Activated CD8-positive, alpha-beta memory T cell treated with anti-CD3 and anti-CD28 coated beads, Interleukin-2, amount 50 U/mL, for 24 hours (primary cell): Measurements from ENCODE around the gene DIAPH2.

Experiments
- DNase-seq: peaks from one replicate; pipeline ENCODE4 v3.0.0-alpha.2; 2020; ENCODE audit errors: extremely low read depth

The DIAPH2 gene

DNA sequence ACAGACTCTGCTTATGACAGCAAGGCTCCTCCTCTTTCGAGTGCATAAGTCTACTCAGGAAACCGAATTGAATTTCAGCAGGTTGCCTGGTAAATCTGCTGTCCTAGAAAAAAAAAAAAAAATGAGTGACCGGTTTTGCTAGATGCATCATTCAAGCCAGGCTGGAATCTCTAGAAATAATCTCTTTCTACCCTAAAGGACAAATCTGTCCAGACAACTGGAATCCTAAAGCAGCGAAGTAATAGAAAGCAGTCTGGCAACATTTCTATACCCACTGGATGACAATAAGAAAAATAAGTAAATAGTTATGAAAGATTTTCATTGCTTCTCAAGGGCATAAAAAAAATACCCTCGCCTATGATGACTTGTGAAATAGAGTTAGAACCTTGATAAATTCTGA lies 902.5 kb downstream of the DIAPH2 start:
- no peak for DNase-seq

DNA sequence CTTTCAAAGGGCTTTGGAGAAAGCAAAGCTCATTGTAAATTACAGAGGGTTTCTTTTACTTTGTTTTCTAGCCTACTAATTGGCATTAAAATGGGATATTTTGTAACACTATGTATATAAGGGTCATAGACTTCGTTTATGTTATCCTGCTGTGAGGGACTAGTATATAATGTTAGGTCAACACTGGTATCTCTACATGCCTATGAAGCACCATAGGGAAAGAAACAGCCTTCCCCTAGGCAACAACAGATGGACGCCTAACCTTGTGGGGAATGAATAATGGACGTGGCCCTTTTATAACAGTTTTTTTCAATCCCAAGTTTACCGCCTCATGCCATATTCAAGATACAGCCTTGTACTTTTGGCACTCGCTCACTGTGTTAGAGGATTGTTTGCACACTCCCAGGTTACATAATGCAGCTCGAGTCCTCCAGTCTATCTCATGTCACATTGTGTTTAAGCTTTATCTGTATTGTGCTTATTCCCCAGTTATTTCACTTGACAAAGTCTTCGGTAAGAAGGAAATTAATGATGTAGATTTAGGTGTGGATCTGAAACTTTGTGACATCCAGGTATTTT lies 910.1 kb downstream of the DIAPH2 start:
- no peak for DNase-seq

DNA sequence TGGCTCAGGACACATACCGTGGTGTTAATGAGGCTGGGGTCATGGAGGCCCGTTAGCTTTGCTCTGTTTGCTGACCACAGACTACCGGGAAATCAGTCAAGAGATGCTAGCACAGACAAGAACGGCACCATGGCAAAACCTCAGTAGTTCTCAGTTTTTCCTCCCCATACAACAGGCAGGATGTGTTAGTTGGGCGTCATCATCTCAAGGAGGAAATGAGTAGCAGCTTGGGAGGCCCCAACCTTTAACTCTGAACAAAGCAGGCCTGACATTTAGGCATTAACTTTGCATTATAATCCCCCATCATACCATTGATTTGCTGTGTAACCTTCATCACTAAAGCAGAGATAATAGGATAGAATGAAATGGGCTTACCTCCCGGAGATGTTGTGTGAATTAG lies 913.3 kb downstream of the DIAPH2 start:
- DNase-seq, result no peak

DNA sequence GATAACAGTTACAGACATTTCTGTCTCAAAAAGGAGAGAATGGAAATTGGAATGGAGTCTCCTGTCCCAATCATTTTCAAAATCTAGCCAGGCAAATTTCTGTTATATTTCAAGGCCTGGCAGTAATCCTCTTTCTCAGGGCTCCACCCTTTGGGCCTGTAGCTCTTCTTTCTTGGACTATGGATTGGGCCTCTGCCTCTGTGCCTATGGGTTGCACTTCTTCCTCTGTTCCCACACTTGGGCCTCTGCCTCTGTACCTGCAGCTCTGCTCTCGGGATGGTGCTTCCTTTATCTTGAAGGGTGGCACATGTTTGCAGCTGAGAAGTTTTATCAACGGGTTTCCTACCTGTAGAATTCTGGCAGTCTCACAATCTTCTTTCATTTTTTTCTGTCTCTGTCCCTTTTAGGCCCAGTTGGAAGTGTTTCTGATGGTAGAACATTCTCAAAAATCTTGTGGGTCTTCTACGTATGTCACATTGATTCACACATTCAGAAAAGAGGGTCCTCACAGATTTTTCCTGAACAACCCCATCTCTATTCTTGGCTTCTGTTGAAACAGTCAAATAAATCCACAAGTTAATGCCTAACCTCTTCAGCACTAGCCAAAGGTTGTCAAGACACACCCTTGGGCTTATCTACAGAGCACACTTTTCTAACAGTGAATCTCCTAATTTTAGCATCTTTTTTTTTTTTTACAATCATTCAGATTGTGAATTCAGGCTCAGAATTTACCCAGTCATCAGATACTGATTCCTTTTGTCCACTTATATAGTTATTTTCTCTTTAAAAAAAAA lies 918.0 kb downstream of the DIAPH2 start:
- DNase-seq, result no peak

DNA sequence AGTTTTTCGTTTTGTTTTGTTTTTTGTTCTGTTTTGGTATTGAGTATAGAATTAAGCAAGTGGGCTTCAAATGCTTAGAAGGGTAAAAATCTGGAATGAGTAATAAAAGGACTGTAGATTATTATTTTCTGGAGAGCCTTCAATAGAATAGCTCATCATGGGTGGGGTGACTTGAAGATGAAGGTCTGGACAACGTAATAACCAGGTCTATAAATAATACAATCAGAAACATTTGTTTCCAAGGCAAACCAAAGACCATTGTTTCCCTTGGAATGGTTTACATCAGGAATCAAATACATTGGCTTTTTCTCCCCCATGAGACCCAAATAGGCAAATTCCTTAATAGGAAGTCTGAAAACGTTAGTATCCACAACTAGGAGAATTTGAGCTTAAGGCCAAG lies 920.6 kb downstream of the DIAPH2 start:
- DNase-seq, result no peak

DNA sequence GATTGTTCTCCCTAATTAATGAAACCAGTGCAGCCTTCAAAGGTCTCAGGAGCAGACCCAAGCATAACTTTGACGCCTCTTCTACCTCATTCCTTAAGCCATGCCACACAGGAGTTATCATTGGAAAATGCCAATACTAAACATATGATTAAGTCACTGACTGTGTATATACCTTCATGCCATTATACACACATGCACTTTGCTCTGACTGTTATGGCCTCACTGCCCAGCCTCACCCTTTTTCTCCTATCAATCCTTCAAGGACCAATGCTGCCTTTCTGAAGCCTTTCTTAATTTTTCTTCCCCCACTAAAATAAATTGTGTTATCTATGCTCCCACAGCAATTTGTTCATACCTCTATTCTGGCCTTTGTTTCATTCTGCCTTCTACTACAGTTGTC lies 924.7 kb downstream of the DIAPH2 start:
- no peak for DNase-seq

DNA sequence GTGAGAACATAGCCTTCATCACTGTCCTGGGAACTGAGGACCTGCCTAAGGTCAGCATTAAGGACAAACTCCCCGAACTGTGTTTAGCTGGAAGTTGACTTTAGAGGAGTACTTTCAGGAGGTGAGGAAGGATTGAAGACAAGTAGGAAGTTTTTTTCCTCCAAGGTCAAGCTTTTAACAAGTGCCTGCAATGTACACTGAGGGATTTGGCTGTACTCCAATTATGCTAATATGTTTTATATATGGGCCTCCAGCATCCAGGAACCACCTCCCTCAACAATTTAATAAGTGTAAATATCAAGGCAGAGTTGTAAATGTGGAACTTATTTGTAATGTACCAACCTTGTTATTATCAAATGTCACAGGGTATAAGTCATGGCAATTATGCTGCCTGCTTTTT lies 925.3 kb downstream of the DIAPH2 start:
- DNase-seq, result no peak

DNA sequence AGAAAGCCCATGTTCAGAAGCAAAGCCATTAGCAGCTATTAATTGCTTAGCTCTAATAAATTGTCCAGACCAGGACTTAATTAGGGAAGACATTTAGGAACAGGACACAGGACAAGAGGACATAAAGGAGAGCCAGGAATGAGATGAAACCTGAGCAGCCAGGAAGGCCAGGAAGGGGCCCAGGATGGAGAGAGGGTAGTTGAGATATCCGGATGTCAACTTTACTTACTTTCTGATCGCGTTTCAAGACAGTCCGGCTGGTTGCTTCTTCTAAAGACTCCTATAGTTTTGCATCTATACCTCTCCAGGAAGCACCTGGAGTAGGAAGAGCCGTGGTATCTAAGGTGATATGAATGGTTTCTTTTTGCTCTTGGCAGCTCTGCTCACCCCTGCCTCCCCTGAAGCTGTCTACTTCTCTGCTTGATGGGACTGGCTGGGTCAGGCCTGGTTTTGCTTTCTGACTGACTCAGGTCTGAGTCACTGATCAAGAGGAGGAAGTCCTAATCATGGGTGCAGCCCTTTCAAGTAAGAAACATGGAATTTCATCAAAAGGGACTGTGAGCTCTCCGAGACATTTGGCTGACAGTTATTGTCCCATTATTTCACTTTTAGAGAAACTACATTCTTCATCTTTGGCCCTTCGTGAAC lies 932.4 kb downstream of the DIAPH2 start:
- DNase-seq, result no peak

DNA sequence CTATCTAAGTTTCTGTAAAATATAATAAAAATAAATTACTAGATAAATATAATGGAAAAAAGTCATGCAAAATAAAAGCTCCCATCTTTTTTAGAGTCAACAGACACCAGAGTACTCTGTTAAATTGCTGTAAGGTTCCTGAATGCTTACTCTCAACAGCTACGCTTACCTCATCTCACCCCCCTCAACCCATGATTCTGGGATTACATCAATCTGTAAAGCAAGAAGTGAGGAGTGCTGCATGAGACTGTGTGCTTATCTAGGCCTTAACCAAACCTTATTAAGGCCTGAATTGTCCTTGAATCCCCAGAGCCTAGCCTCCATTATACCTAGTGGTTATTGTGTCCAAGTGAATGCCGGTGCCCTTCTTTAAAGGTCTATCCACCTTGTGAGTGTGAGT lies 934.9 kb downstream of the DIAPH2 start:
- no peak for DNase-seq

DNA sequence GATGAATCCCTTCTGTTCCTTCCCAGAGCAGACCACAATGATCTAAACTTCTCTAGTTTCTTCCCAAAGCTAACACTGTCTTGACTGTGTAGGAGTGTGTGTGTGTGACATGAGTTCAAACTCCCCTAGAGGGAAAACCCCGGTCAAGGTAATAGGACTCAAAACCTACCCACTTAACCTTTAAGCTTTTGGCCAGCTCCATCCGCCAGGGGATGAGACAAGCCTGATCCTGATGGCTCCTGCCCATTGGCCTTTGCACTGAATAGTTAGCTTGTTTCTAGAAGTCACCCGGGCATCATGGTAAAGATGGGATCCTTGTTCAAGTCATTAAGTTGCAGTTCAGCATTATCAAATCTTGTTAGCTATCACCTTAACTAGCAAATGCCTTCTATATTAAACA lies 937.5 kb downstream of the DIAPH2 start:
- DNase-seq, result no peak

DNA sequence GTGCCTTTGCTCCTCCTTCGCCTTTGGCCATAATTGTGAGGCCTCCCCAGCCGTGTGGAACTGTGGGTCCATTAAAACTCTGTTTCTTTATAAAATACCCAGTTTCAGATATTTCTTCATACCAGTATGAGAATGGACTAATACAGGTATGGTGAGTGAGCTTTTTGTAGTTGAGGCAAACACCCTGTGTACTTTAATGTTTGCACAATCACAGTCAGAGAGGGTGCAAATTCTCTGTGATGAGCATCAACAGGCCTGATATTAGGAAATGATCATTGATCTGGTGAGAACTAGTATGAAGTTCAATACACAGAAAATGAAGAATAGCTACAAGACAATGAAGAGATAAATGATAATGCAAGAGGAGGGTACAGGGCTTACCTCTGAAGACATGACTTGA lies 943.7 kb downstream of the DIAPH2 start:
- no peak for DNase-seq

DNA sequence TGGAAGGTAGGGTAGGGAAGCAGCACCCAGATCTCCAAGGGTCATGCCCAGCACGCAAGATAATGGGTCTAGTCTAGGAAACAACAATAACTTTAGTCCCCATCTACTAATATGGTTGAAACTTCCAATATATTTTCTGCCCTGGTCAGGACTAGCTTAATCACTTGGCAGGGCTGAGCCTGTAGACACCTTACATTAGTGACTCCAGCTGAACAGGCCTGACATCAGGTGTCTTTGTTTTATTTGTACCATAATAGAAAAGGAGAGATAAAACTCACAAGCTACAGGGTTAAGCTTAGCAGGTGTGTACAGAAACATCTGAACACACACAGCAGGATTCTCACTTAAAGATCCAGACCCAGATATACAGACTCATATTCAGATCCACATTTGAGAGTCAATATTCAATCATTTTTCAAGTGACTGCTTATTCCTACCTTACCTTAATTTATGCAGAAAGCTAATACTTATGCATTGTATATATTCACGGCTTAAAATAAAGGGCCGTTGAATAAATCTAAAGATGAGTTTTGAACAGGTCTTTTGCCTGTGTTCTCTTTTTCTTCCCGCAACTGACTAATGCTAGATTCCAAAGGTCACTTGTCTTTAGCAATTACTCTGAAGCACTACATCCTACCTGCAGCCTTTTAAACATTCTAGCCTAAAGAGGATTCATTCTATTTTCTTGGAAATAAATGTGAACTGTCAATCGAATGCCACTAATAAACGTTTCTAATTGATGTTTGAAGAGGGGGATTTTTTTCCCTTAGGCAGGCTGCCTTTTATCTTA lies 944.4 kb downstream of the DIAPH2 start:
- no peak for DNase-seq

DNA sequence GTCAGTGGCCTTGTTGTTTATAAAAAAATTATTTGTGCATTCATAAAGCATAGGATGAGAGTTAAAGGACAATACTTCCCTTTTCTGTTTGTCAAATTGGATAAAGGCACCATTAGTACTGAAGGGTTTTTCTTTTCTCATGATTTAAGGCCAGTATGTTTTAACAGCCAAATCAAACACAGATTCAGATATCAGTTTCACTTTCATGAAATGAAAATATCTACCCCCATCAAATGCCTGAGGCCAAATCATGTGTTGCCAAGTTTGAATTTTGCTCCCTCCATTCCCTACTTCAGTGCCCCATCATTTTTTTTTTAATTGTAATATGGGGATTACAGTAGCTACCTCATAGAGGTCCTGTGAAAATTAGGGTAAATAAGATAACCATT lies 944.9 kb downstream of the DIAPH2 start:
- DNase-seq, result no peak

DNA sequence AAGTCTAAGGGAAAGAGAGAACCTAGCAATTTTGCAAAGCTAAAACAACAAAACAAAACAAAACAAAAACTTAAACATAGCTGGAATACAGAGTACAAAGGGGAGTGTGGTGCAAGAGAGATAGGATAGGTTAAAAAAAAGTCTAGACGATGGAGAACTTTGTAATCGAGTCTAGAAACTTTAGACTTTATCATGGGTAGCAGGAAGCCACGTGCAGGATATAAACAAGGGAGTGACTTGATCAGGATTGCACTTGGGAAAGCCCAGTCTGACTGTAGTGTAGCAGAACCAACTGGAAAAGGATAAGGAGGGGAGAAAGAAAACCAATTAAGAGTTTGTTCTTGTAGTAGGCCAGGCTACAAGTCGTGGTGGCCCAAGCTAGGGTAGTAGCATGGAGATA lies 949.2 kb downstream of the DIAPH2 start:
- DNase-seq, result no peak

DNA sequence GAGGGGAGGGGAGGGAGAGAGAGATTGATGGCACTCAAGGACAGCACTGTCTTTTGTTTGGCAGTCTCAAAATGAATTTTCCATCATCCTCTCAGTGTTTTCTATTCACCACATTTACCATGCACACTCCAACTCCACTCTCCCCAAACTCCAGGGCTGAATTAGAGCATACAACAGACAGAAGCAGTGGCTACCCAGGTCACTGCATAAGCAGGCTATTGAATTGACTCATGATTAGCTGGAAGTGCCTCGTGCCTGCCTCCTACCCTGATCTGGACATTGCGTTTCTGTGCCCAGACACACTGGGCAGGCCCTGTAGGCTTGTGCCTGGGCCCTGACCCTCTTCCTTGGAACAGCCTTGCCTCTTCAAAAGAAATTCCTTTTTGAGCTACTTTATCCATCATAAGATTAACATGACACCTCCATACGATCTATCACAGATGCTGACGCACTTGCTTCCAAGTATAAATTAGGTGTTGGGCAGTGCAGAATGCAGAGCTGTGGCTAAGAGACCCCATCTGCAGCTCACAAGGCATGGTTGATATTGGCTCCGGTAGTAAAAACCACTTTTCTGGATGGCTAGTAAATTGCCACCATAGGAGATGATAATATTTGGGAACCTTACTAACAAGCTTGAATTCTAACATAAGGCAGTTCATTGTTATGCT lies 952.0 kb downstream of the DIAPH2 start:
- DNase-seq, result no peak

DNA sequence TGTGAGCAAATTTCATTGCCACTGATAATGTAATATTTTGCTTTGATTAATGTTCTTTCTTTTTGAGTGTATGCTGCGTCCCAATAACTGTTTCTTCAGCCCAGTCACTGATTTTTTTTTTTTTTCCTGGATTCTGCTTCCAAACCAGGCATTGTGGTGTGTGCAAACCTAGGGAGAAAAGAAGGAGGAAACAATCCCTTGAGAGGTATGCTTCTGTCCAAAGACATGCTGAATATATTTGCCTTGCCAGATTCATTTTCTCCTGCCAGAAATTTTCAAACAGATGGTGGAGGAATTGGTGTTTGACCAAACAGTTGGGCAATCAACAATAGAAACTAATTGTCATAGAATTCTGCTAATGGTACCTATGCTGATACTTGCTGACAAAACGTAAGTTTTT lies 952.6 kb downstream of the DIAPH2 start:
- no peak for DNase-seq

DNA sequence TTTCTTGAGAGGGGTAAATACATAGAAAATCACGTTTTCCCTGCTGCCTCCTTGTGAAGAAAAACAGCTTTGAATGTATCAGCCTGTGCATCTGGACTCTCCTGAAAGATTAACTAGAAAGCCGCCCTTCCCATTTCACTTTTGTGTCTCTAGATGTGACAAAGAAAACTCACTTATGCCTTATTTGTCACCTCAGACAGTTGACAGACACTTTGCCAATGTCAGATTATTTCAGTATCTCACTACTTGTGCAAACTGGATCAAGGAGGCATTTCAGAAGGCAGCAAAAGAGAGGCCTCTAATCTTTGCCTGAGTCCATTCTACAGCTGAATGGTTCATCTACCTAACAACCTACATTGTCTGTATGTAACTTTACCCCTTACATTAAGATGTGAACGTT lies 954.0 kb downstream of the DIAPH2 start:
- no peak for DNase-seq

DNA sequence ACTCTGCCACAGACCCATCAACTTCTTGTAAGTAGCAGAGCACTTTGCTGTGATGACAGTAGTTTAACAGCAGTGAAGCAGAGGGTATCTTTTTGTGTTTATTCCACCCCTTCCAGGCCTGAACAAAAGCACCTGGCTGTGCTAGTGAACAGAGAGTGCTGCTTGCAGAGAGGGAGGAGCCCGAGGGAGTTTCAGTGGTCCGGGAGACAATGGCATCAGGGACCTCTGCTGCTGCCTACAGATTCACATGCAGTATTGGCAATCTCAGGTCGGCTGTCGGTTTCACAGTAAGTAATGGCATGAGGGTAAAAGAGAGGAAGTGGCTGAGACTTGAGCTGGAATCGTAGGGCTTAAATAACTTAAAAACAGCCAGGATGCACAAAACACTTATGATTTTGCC lies 954.9 kb downstream of the DIAPH2 start:
- no peak for DNase-seq
